Endothelial cell (in vitro differentiated cells): ENCODE data around the gene SEMA4B. TPM values are rescaled to one million over a fixed set of nuclear protein-coding genes. Genes with fewer than 3 reads are reported as not detected.

ENCODE experiments used
- DNase-seq: peaks from one replicate; pipeline ENCODE4 v3.0.0; 2021; ENCODE audit warnings: low spot score
- H3K27ac Mint-ChIP-seq: one replicate; pipeline ENCODE4 v1.8.0; 2021; ENCODE audit warnings: mixed read lengths, inconsistent platforms; ENCODE audit not compliant: unreplicated experiment
- H3K27me3 Mint-ChIP-seq: one replicate; pipeline ENCODE4 v1.8.0; 2021; ENCODE audit warnings: mild to moderate bottlenecking, moderate library complexity, mixed read lengths, inconsistent platforms; ENCODE audit not compliant: unreplicated experiment
- H3K36me3 Mint-ChIP-seq: one replicate; pipeline ENCODE4 v1.8.0; 2021; ENCODE audit warnings: mild to moderate bottlenecking, low read depth, mixed read lengths, inconsistent platforms; ENCODE audit not compliant: unreplicated experiment
- H3K4me1 Mint-ChIP-seq: one replicate; pipeline ENCODE4 v1.8.0; 2021; ENCODE audit warnings: mild to moderate bottlenecking, mixed read lengths, inconsistent platforms; ENCODE audit not compliant: unreplicated experiment
- H3K4me3 Mint-ChIP-seq: one replicate; pipeline ENCODE4 v1.8.0; 2021; ENCODE audit warnings: mild to moderate bottlenecking, mixed read lengths, inconsistent platforms; ENCODE audit not compliant: unreplicated experiment
- H3K9me3 Mint-ChIP-seq: one replicate; pipeline ENCODE4 v1.8.0; 2021; ENCODE audit warnings: mixed read lengths, inconsistent platforms; ENCODE audit not compliant: unreplicated experiment
- total RNA-seq: library from RNA; stranded (reverse); fragmentation: NEBNext Ultra II Directional; extraction: Animal tissue kit (Norgen Biotek cat#: 25700); gene quantifications from one replicate; pipeline ENCODE4 v1.2.1, GENCODE V29; 2021; ENCODE audit not compliant: unreplicated experiment
- TF ChIP-seq, protein P1 (sequence below): fragments of 200-600 bp; sonication (generic); IDR thresholded peaks from one replicate; pipeline ENCODE4 v1.5.0; 2021; ENCODE audit warnings: antibody characterized with exemption; ENCODE audit not compliant: unreplicated experiment

Gene SEMA4B
- total RNA-seq, 1 donor from 2014 or later = 11.2 TPM

DNA sequence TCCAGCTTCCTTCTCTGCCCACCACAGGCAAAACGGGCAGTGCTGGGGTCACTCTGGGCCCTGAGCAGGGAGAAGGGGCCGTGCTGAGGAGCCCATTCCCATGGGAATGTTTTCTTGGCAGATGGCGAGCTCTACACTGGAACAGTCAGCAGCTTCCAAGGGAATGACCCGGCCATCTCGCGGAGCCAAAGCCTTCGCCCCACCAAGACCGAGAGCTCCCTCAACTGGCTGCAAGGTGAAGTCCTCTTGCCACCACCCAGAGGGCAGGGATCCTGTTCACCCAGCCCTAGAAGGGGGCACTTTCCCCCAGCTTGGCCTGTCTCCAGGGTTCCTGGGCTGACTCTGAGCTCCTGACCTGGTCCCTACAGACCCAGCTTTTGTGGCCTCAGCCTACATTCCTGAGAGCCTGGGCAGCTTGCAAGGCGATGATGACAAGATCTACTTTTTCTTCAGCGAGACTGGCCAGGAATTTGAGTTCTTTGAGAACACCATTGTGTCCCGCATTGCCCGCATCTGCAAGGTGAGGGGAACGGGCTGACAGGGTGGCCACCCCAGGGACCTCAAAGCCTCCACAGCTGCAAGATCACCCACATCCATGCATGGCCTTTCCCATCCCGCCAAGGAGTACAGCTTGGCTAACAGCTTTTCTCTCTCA lies 20.2 kb downstream of the SEMA4B start:
- peak; percentile 76 for DNase-seq
- peaks cover 4% of the 10 kb centered on the region for H3K36me3 Mint-ChIP-seq
- no peak overlapping the region for H3K27ac Mint-ChIP-seq
- H3K4me3 Mint-ChIP-seq = no peak overlapping the region
- no peaks in the 10 kb centered on the region for H3K9me3 Mint-ChIP-seq
- no peaks in the 10 kb centered on the region for H3K4me1 Mint-ChIP-seq
- H3K27me3 Mint-ChIP-seq = no peaks in the 10 kb centered on the region
- TF ChIP-seq, protein P1, sequence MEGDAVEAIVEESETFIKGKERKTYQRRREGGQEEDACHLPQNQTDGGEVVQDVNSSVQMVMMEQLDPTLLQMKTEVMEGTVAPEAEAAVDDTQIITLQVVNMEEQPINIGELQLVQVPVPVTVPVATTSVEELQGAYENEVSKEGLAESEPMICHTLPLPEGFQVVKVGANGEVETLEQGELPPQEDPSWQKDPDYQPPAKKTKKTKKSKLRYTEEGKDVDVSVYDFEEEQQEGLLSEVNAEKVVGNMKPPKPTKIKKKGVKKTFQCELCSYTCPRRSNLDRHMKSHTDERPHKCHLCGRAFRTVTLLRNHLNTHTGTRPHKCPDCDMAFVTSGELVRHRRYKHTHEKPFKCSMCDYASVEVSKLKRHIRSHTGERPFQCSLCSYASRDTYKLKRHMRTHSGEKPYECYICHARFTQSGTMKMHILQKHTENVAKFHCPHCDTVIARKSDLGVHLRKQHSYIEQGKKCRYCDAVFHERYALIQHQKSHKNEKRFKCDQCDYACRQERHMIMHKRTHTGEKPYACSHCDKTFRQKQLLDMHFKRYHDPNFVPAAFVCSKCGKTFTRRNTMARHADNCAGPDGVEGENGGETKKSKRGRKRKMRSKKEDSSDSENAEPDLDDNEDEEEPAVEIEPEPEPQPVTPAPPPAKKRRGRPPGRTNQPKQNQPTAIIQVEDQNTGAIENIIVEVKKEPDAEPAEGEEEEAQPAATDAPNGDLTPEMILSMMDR = peak; percentile 33

DNA sequence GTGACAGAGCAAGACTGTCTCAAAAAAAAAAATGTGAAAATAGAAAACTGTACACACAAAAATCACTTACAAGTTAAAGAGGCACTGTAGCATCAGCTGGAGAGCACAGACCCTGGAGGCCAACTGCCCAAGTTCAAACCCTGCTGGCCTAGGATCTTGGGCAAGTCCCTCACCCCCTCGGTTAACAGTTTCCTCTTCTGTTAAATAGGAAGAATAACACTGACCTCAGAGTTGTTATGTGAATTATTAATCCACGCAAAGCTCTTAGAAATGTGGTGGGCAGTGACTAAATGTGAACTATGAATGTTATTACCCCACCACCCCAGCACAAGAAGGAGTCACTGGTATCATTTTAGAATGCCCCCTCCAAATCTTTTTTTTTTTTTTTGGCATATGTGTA lies 21.4 kb downstream of the SEMA4B start:
- no peaks in the 10 kb centered on the region for H3K9me3 Mint-ChIP-seq
- TF ChIP-seq, protein P1 = no peak
- H3K27ac Mint-ChIP-seq = no peak overlapping the region
- no peaks in the 10 kb centered on the region for H3K27me3 Mint-ChIP-seq
- H3K4me3 Mint-ChIP-seq = no peak overlapping the region
- no peak for DNase-seq
- peaks cover 4% of the 10 kb centered on the region for H3K36me3 Mint-ChIP-seq
- H3K4me1 Mint-ChIP-seq = no peaks in the 10 kb centered on the region

DNA sequence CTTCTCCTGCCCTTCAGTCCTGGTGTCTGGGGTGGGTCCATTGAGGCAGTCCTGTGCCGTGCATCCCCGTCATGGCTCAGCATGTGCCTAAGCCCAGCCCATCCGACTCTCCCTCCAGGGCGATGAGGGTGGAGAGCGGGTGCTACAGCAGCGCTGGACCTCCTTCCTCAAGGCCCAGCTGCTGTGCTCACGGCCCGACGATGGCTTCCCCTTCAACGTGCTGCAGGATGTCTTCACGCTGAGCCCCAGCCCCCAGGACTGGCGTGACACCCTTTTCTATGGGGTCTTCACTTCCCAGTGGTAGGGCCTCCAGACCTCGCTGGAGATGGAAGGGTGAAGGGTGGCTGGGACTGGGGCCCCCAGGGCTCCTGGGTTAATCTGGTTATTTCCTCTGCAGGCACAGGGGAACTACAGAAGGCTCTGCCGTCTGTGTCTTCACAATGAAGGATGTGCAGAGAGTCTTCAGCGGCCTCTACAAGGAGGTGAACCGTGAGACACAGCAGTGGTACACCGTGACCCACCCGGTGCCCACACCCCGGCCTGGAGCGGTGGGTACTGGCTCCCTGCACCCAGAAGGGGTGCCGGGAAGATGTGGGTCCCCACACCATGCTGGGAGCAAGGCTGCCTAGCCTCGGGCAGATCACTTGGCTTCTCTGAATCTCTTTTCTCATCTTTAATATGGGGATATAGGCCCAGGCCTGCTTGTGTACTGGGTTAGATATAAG lies 22.5 kb downstream of the SEMA4B start:
- Mint-ChIP-seq H3K27me3 (no peaks in the 10 kb centered on the region), H3K9me3 (no peaks in the 10 kb centered on the region), H3K4me1 (no peaks in the 10 kb centered on the region), H3K36me3 (peaks cover 5% of the 10 kb centered on the region), H3K4me3 (no peak overlapping the region), H3K27ac (no peak overlapping the region)
- TF ChIP-seq, protein P1 = no peak
- DNase-seq = no peak

DNA sequence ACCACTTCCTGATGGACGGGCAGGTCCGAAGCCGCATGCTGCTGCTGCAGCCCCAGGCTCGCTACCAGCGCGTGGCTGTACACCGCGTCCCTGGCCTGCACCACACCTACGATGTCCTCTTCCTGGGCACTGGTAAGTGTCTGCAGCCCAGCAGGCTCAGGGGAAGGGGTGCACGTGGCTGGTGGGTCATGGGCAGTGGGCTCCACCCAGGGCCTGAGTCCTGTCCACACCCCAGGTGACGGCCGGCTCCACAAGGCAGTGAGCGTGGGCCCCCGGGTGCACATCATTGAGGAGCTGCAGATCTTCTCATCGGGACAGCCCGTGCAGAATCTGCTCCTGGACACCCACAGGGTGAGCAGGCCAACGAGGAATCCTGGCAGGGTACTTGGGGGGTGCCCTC lies 23.9 kb downstream of the SEMA4B start:
- H3K4me1 Mint-ChIP-seq = no peaks in the 10 kb centered on the region
- TF ChIP-seq, protein P1 = no peak
- no peak overlapping the region for H3K27ac Mint-ChIP-seq
- H3K9me3 Mint-ChIP-seq = no peaks in the 10 kb centered on the region
- H3K27me3 Mint-ChIP-seq = no peaks in the 10 kb centered on the region
- no peak for DNase-seq
- no peak overlapping the region for H3K4me3 Mint-ChIP-seq
- peaks cover 18% of the 10 kb centered on the region for H3K36me3 Mint-ChIP-seq
